GM21737 (cell line): ENCODE measurements around the gene NFASC.

Source experiments
- ATAC-seq: cut with Tn5 transposase; IDR thresholded peaks from one replicate; pipeline ENCODE4 v1.9.1; 2021; ENCODE audit warnings: mild to moderate bottlenecking, moderate library complexity; ENCODE audit not compliant: unreplicated experiment

The NFASC gene

GRCh38 chr1:204887846-204888245 is 17.2 kb downstream of the NFASC start:
- no peak for ATAC-seq

- no peak for ATAC-seq
Measured at GRCh38 chr1:204888294-204888693, 17.6 kb downstream of the NFASC start.

- ATAC-seq: no peak
Measured at GRCh38 chr1:204889681-204890383, 19.2 kb downstream of the NFASC start.

GRCh38 chr1:204891860-204892259 is 21.2 kb downstream of the NFASC start:
- ATAC-seq: no peak

- no peak for ATAC-seq
Measured at GRCh38 chr1:204894031-204894430, 23.4 kb downstream of the NFASC start.

- no peak for ATAC-seq
Measured at GRCh38 chr1:204894606-204895005, 23.9 kb downstream of the NFASC start.

GRCh38 chr1:204896023-204896422 is 25.4 kb downstream of the NFASC start:
- ATAC-seq: no peak

GRCh38 chr1:204896787-204897469 is 26.3 kb downstream of the NFASC start:
- no peak for ATAC-seq

- no peak for ATAC-seq
Measured at GRCh38 chr1:204900721-204901120, 30.1 kb downstream of the NFASC start.

GRCh38 chr1:204902671-204903070 is 32.0 kb downstream of the NFASC start:
- no peak for ATAC-seq

GRCh38 chr1:204904228-204904810 is 33.7 kb downstream of the NFASC start:
- ATAC-seq: no peak

- ATAC-seq: no peak
Measured at GRCh38 chr1:204909109-204909508, 38.4 kb downstream of the NFASC start.

GRCh38 chr1:204915861-204916495 is 45.3 kb downstream of the NFASC start:
- ATAC-seq: no peak

GRCh38 chr1:204917802-204918201 is 47.1 kb downstream of the NFASC start:
- ATAC-seq: no peak

- no peak for ATAC-seq
Measured at GRCh38 chr1:204920511-204920910, 49.8 kb downstream of the NFASC start.

GRCh38 chr1:204920967-204921366 is 50.3 kb downstream of the NFASC start:
- no peak for ATAC-seq

GRCh38 chr1:204921855-204922516 is 51.3 kb downstream of the NFASC start:
- no peak for ATAC-seq

GRCh38 chr1:204923201-204923600 is 52.5 kb downstream of the NFASC start:
- no peak for ATAC-seq

- no peak for ATAC-seq
Measured at GRCh38 chr1:204923626-204924012, 53.0 kb downstream of the NFASC start.

- no peak for ATAC-seq
Measured at GRCh38 chr1:204924013-204924759, 53.5 kb downstream of the NFASC start.

GRCh38 chr1:204925701-204926100 is 55.0 kb downstream of the NFASC start:
- ATAC-seq: no peak
